Smooth muscle cell (in vitro differentiated cells): ENCODE measurements around the gene STAT4. TPM values are rescaled to one million over a fixed set of nuclear protein-coding genes. Genes with fewer than 3 reads are reported as not detected.

ENCODE experiments used
- DNase-seq: peaks from one replicate; lab custom pipeline; 2025; ENCODE audit not compliant: unreplicated experiment; lab: John Stamatoyannopoulos, UW
- H2AFZ ChIP-seq: fragments of 200-600 bp; sonication (generic); 2 replicates; pipeline ENCODE4 v1.6.0; 2016; ENCODE audit warnings: antibody characterized with exemption, low read depth, mild to moderate bottlenecking
- H3F3A ChIP-seq: fragments of 200-600 bp; sonication (generic); 2 replicates; pipeline ENCODE4 v1.6.0; 2017; ENCODE audit warnings: antibody characterized with exemption, low read depth
- H3K27ac ChIP-seq: fragments of 200-600 bp; sonication (generic); 2 replicates; pipeline ENCODE4 v1.5.1; 2016; ENCODE audit warnings: low read depth, mild to moderate bottlenecking
- H3K27me3 ChIP-seq: fragments of 200-600 bp; sonication (generic); 2 replicates; pipeline ENCODE4 v1.6.1; 2016; ENCODE audit warnings: low read depth, mild to moderate bottlenecking
- H3K36me3 ChIP-seq: fragments of 200-600 bp; sonication (generic); 2 replicates; pipeline ENCODE4 v1.5.1; 2016; ENCODE audit warnings: low read depth
- H3K4me1 ChIP-seq: fragments of 200-600 bp; sonication (generic); 2 replicates; pipeline ENCODE4 v1.5.1; 2016; ENCODE audit warnings: low read depth
- H3K4me2 ChIP-seq: fragments of 200-600 bp; sonication (generic); 2 replicates; pipeline ENCODE4 v1.6.0; 2016; ENCODE audit warnings: mild to moderate bottlenecking
- H3K4me3 ChIP-seq: fragments of 200-600 bp; sonication (generic); 2 replicates; pipeline ENCODE4 v1.5.1; 2016; ENCODE audit warnings: mild to moderate bottlenecking
- H3K79me2 ChIP-seq: fragments of 200-600 bp; sonication (generic); 2 replicates; pipeline ENCODE4 v1.6.0; 2016; ENCODE audit warnings: low read depth, mild to moderate bottlenecking
- H3K9ac ChIP-seq: fragments of 200-600 bp; sonication (generic); 2 replicates; pipeline ENCODE4 v1.6.0; 2016; ENCODE audit warnings: low read depth
- H3K9me3 ChIP-seq: fragments of 200-600 bp; sonication (generic); replicated peaks from 2 replicates; pipeline ENCODE4 v1.5.1; 2016; ENCODE audit warnings: low read depth
- H4K20me1 ChIP-seq: fragments of 200-600 bp; sonication (generic); 2 replicates; pipeline ENCODE4 v1.6.0; 2016; ENCODE audit warnings: low read depth
- WGBS: methylation state at CpG from one replicate; pipeline ENCODE4 v1.1.7; 2016; ENCODE audit warnings: low lambda C conversion rate; 5-methylcytosine and 5-hydroxymethylcytosine counted together
- polyA plus RNA-seq: library from polyadenylated mRNA; unstranded; fragments of >200 nt; fragmentation: Nextera tagmentation; extraction: Ambion mirVana; gene quantifications from 2 replicates; pipeline ENCODE4 v1.2.1, GENCODE V29; 2016
- total RNA-seq: library from RNA; depleted of rRNA; stranded (reverse); fragments of >200 nt; gene quantifications from 2 replicates; pipeline ENCODE4 v1.2.3, GENCODE V29; 2014
- TF ChIP-seq, protein P1 (sequence below): fragments of 200-600 bp; sonication (generic); IDR thresholded peaks from 2 replicates; pipeline ENCODE4 v1.5.1; 2017; ENCODE audit warnings: borderline replicate concordance, mild to moderate bottlenecking, antibody characterized with exemption; ENCODE audit not compliant: insufficient read depth, poor library complexity, severe bottlenecking

The STAT4 gene
- total and polyA plus RNA-seq, 2 experiments from 2014 or later = 0.89 to 8.4 TPM

DNA sequence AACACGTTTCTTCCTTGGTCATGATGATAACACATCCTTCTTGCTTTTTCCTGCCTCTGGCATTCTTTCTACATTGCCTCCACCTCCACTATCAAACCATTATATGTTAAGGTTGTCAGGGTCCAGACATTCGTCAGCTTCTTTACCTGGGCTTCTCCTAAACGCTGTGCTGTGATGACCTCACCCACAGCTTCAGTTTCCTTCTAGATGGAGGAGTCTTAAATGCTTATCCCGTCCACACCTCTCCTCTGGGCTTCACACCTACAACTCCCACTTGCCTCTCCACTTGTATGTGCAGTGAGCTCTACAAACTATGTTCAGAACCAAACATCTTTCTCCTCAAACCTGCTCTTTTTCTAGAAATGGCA is 136.2 kb downstream of the STAT4 start:
- no peaks in the 10 kb centered on the region for H3K9me3 ChIP-seq
- peaks cover 6% of the 10 kb centered on the region for H3K36me3 ChIP-seq
- H3K4me1 ChIP-seq = peaks cover 18% of the 10 kb centered on the region
- 30% methylated on average over 4 of the region's 4 CpGs for WGBS
- TF ChIP-seq, protein P1, sequence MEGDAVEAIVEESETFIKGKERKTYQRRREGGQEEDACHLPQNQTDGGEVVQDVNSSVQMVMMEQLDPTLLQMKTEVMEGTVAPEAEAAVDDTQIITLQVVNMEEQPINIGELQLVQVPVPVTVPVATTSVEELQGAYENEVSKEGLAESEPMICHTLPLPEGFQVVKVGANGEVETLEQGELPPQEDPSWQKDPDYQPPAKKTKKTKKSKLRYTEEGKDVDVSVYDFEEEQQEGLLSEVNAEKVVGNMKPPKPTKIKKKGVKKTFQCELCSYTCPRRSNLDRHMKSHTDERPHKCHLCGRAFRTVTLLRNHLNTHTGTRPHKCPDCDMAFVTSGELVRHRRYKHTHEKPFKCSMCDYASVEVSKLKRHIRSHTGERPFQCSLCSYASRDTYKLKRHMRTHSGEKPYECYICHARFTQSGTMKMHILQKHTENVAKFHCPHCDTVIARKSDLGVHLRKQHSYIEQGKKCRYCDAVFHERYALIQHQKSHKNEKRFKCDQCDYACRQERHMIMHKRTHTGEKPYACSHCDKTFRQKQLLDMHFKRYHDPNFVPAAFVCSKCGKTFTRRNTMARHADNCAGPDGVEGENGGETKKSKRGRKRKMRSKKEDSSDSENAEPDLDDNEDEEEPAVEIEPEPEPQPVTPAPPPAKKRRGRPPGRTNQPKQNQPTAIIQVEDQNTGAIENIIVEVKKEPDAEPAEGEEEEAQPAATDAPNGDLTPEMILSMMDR = no peak
- H4K20me1 ChIP-seq = peaks cover 22% of the 10 kb centered on the region
- peak overlapping the region; percentile 96 for H3K27ac ChIP-seq
- H3K9ac ChIP-seq = peak overlapping the region; percentile 88
- peak overlapping the region; percentile 93 for H2AFZ ChIP-seq
- peak overlapping the region; percentile 83 for H3K4me3 ChIP-seq
- no peaks in the 10 kb centered on the region for H3K27me3 ChIP-seq
- peaks cover 5% of the 10 kb centered on the region for H3F3A ChIP-seq
- H3K79me2 ChIP-seq = peaks cover 32% of the 10 kb centered on the region
- DNase-seq = no peak
- peak overlapping the region; percentile 93 for H3K4me2 ChIP-seq

- peak within 1 kb of the TSS; percentile 93 for H2AFZ ChIP-seq
- DNase-seq = peak; percentile 83
- 1% methylated on average over 68 of the region's 68 CpGs for WGBS
Observed at GRCh38 chr2:191013932-191014652, 136.7 kb downstream of the STAT4 start, which contains the start of gene STAT1. TSS of gene STAT1 (minus strand) at chr2:191014171. CDS start at chr2:191010003, 4,168 bp downstream.

GRCh38 chr2:191013682-191013931 is 137.2 kb downstream of the STAT4 start:
- H3K4me1 ChIP-seq = peaks cover 18% of the 10 kb centered on the region
- peak overlapping the region; percentile 6 for H2AFZ ChIP-seq
- H3K9me3 ChIP-seq = no peaks in the 10 kb centered on the region
- H3K36me3 ChIP-seq = peaks cover 16% of the 10 kb centered on the region
- peak overlapping the region; percentile 86 for H3K4me2 ChIP-seq
- peaks cover 32% of the 10 kb centered on the region for H3K79me2 ChIP-seq
- TF ChIP-seq, protein P1 = no peak
- 6% methylated on average over 14 of the region's 14 CpGs for WGBS
- no peak for DNase-seq
- H3K27me3 ChIP-seq = no peaks in the 10 kb centered on the region
- H3K27ac ChIP-seq = peak overlapping the region; percentile 96
- peak overlapping the region; percentile 88 for H3K9ac ChIP-seq
- peaks cover 5% of the 10 kb centered on the region for H3F3A ChIP-seq
- H3K4me3 ChIP-seq = peak overlapping the region; percentile 83
- peaks cover 22% of the 10 kb centered on the region for H4K20me1 ChIP-seq

More at GRCh38 chr2:191013932-191014652, 136.7 kb downstream of the STAT4 start, which contains the start of gene STAT1:
- no peaks in the 10 kb centered on the region for H3K9me3 ChIP-seq
- peak within 1 kb of the TSS; percentile 88 for H3K9ac ChIP-seq
- H3K27ac ChIP-seq = peak within 1 kb of the TSS; percentile 96
- TF ChIP-seq, protein P1 = no peak
- peak within 1 kb of the TSS; percentile 93 for H3K4me2 ChIP-seq
- peaks cover 5% of the 10 kb centered on the region for H3F3A ChIP-seq
- H3K79me2 ChIP-seq = peaks cover 32% of the 10 kb centered on the region
- H3K4me3 ChIP-seq = peak within 1 kb of the TSS; percentile 83
- peaks cover 11% of the 10 kb centered on the region for H3K36me3 ChIP-seq
- peaks cover 18% of the 10 kb centered on the region for H3K4me1 ChIP-seq
- no peaks in the 10 kb centered on the region for H3K27me3 ChIP-seq
- peaks cover 22% of the 10 kb centered on the region for H4K20me1 ChIP-seq
